ES-I3 (cell line): Measurements from ENCODE around the gene PET117.
"Not testable (repeated sequence)": the region's sequence is repeated elsewhere in the genome, so short reads cannot be mapped to it uniquely, and the experiment has no call there.

Source experiments
- H3K36me3 ChIP-seq: 2 replicates; pipeline ENCODE4 v1.6.1; 2013; ENCODE audit warnings: mild to moderate bottlenecking, low read length, control low read depth, moderate library complexity; ENCODE audit not compliant: insufficient read depth
- H3K4me1 ChIP-seq: 2 replicates; pipeline ENCODE4 v1.6.1; 2013; ENCODE audit warnings: mild to moderate bottlenecking, control low read depth, low read length; ENCODE audit not compliant: insufficient read depth
- H3K9ac ChIP-seq: 2 replicates; pipeline ENCODE4 v1.6.1; 2013; ENCODE audit warnings: low read depth, mild to moderate bottlenecking, low read length, moderate library complexity
- H3K9me3 ChIP-seq: 2 replicates; pipeline ENCODE4 v1.6.1; 2013; ENCODE audit warnings: mild to moderate bottlenecking, low read length, moderate library complexity; ENCODE audit not compliant: control insufficient read depth, insufficient read depth

The PET117 gene

GRCh38 chr20:18137412-18138265 is at the start of gene PET117, which contains the start of gene KAT14:
PET117 (plus strand) TSS chr20:18137863; CDS start chr20:18137956, 93 bp downstream.
KAT14 (plus strand) TSS chr20:18137863; CDS start chr20:18142661, 4,798 bp downstream.
- H3K9ac ChIP-seq, result peak within 1 kb of the TSS; percentile 92
- H3K9me3 ChIP-seq, result no peaks in the 10 kb centered on the region
- H3K36me3 ChIP-seq, result peaks cover 3% of the 10 kb centered on the region; the same call in 1 of the 2 replicates
- H3K4me1 ChIP-seq, result no peaks in the 10 kb centered on the region; the same call in 1 of the 2 replicates

- not testable (repeated sequence) for H3K9me3 ChIP-seq, H3K9ac ChIP-seq, H3K4me1 ChIP-seq, H3K36me3 ChIP-seq
These were observed 49.4 kb upstream of the PET117 start for GRCh38 chr20:18088298-18088697.

GRCh38 chr20:18088841-18089240 is 48.8 kb upstream of the PET117 start:
- H3K9ac ChIP-seq, H3K9me3 ChIP-seq: not testable (repeated sequence)

GRCh38 chr20:18090044-18090443 is 47.6 kb upstream of the PET117 start:
- Histone ChIP-seq H3K4me1 (no peaks in the 10 kb centered on the region), H3K9me3 (no peaks in the 10 kb centered on the region), H3K9ac (no peak overlapping the region), H3K36me3 (no peaks in the 10 kb centered on the region)

More at GRCh38 chr20:18088841-18089240, 48.8 kb upstream of the PET117 start:
- not testable (repeated sequence) for H3K4me1 ChIP-seq, H3K36me3 ChIP-seq

- no peaks in the 10 kb centered on the region for H3K36me3 ChIP-seq
These were observed 47.2 kb upstream of the PET117 start for GRCh38 chr20:18090477-18090876.

GRCh38 chr20:18091623-18092022 is 46.0 kb upstream of the PET117 start:
- Histone ChIP-seq H3K9me3 (no peaks in the 10 kb centered on the region), H3K4me1 (no peaks in the 10 kb centered on the region), H3K36me3 (no peaks in the 10 kb centered on the region), H3K9ac (no peak overlapping the region)

More at GRCh38 chr20:18090477-18090876, 47.2 kb upstream of the PET117 start:
- Histone ChIP-seq H3K4me1 (no peaks in the 10 kb centered on the region), H3K9ac (no peak overlapping the region), H3K9me3 (no peaks in the 10 kb centered on the region)

GRCh38 chr20:18092890-18093289 is 44.8 kb upstream of the PET117 start:
- H3K9ac ChIP-seq, result no peak overlapping the region
- no peaks in the 10 kb centered on the region for H3K9me3 ChIP-seq
- H3K36me3 ChIP-seq, result no peaks in the 10 kb centered on the region
- no peaks in the 10 kb centered on the region for H3K4me1 ChIP-seq

GRCh38 chr20:18093388-18093787 is 44.3 kb upstream of the PET117 start:
- H3K9ac ChIP-seq, result no peak overlapping the region
- no peaks in the 10 kb centered on the region for H3K9me3 ChIP-seq
- no peaks in the 10 kb centered on the region for H3K36me3 ChIP-seq
- no peaks in the 10 kb centered on the region for H3K4me1 ChIP-seq

GRCh38 chr20:18094191-18094590 is 43.5 kb upstream of the PET117 start:
- Histone ChIP-seq H3K9me3 (no peaks in the 10 kb centered on the region), H3K36me3 (no peaks in the 10 kb centered on the region), H3K4me1 (no peaks in the 10 kb centered on the region), H3K9ac (no peak overlapping the region)

GRCh38 chr20:18100569-18100968 is 37.1 kb upstream of the PET117 start:
- not testable (repeated sequence) for H3K4me1 ChIP-seq, H3K9me3 ChIP-seq, H3K9ac ChIP-seq, H3K36me3 ChIP-seq

GRCh38 chr20:18101125-18101810 is 36.4 kb upstream of the PET117 start:
- no peaks in the 10 kb centered on the region for H3K9me3 ChIP-seq
- no peaks in the 10 kb centered on the region for H3K4me1 ChIP-seq
- H3K9ac ChIP-seq, result no peak overlapping the region

GRCh38 chr20:18103497-18103896 is 34.2 kb upstream of the PET117 start:
- H3K9me3 ChIP-seq, result no peaks in the 10 kb centered on the region
- H3K9ac ChIP-seq, result no peak overlapping the region
- no peaks in the 10 kb centered on the region for H3K36me3 ChIP-seq
- H3K4me1 ChIP-seq, result no peaks in the 10 kb centered on the region

More at GRCh38 chr20:18101125-18101810, 36.4 kb upstream of the PET117 start:
- no peaks in the 10 kb centered on the region for H3K36me3 ChIP-seq

GRCh38 chr20:18108326-18108725 is 29.3 kb upstream of the PET117 start:
- Histone ChIP-seq H3K9ac (no peak overlapping the region), H3K36me3 (no peaks in the 10 kb centered on the region), H3K4me1 (no peaks in the 10 kb centered on the region), H3K9me3 (no peaks in the 10 kb centered on the region)

- not testable (repeated sequence) for H3K9me3 ChIP-seq, H3K36me3 ChIP-seq, H3K9ac ChIP-seq, H3K4me1 ChIP-seq
These were observed 9.1 kb upstream of the PET117 start for GRCh38 chr20:18128574-18128973.

- no peaks in the 10 kb centered on the region for H3K9me3 ChIP-seq
- no peaks in the 10 kb centered on the region for H3K36me3 ChIP-seq
- no peaks in the 10 kb centered on the region for H3K4me1 ChIP-seq
- H3K9ac ChIP-seq, result no peak overlapping the region
These were observed 5.0 kb upstream of the PET117 start for GRCh38 chr20:18132663-18133062.
